Glutamatergic neuron (in vitro differentiated cells): ENCODE measurements around the gene PI4K2A. TPM values are rescaled to one million over a fixed set of nuclear protein-coding genes. Genes with fewer than 3 reads are reported as not detected.
"Not testable (repeated sequence)": the region's sequence is repeated elsewhere in the genome, so short reads cannot be mapped to it uniquely, and the experiment has no call there.

Source experiments
- DNase-seq: peaks from one replicate; pipeline ENCODE4 v3.0.0; 2022
- H3K27ac Mint-ChIP-seq: one replicate; pipeline ENCODE4 v1.8.0; 2020; ENCODE audit warnings: mild to moderate bottlenecking, mixed read lengths, inconsistent platforms; ENCODE audit not compliant: unreplicated experiment
- H3K27me3 Mint-ChIP-seq: one replicate; pipeline ENCODE4 v1.8.0; 2020; ENCODE audit warnings: mild to moderate bottlenecking, moderate library complexity, mixed read lengths, inconsistent platforms; ENCODE audit not compliant: unreplicated experiment
- H3K36me3 Mint-ChIP-seq: one replicate; pipeline ENCODE4 v1.8.0; 2020; ENCODE audit warnings: mild to moderate bottlenecking, mixed read lengths, inconsistent platforms; ENCODE audit not compliant: unreplicated experiment
- H3K4me1 Mint-ChIP-seq: one replicate; pipeline ENCODE4 v1.8.0; 2020; ENCODE audit warnings: mild to moderate bottlenecking, low read depth, mixed read lengths, inconsistent platforms; ENCODE audit not compliant: unreplicated experiment
- H3K4me3 Mint-ChIP-seq: one replicate; pipeline ENCODE4 v1.8.0; 2020; ENCODE audit warnings: mild to moderate bottlenecking, mixed read lengths, inconsistent platforms; ENCODE audit not compliant: unreplicated experiment
- H3K9me3 Mint-ChIP-seq: one replicate; pipeline ENCODE4 v1.8.0; 2020; ENCODE audit warnings: mild to moderate bottlenecking, moderate library complexity, mixed read lengths, inconsistent platforms; ENCODE audit not compliant: unreplicated experiment
- total RNA-seq: library from RNA; stranded (reverse); fragmentation: NEBNext Ultra II Directional; extraction: Animal tissue kit (Norgen Biotek cat#: 25700); gene quantifications from one replicate; pipeline ENCODE4 v1.2.1, GENCODE V29; 2021; ENCODE audit not compliant: unreplicated experiment
- TF ChIP-seq, protein P1 (sequence below): fragments of 200-600 bp; sonication (generic); IDR thresholded peaks from one replicate; pipeline ENCODE4 v1.5.0; 2021; ENCODE audit not compliant: partially characterized antibody, unreplicated experiment

Gene PI4K2A
- total RNA-seq, 1 donor from 2014 or later: 17.9 TPM

DNA sequence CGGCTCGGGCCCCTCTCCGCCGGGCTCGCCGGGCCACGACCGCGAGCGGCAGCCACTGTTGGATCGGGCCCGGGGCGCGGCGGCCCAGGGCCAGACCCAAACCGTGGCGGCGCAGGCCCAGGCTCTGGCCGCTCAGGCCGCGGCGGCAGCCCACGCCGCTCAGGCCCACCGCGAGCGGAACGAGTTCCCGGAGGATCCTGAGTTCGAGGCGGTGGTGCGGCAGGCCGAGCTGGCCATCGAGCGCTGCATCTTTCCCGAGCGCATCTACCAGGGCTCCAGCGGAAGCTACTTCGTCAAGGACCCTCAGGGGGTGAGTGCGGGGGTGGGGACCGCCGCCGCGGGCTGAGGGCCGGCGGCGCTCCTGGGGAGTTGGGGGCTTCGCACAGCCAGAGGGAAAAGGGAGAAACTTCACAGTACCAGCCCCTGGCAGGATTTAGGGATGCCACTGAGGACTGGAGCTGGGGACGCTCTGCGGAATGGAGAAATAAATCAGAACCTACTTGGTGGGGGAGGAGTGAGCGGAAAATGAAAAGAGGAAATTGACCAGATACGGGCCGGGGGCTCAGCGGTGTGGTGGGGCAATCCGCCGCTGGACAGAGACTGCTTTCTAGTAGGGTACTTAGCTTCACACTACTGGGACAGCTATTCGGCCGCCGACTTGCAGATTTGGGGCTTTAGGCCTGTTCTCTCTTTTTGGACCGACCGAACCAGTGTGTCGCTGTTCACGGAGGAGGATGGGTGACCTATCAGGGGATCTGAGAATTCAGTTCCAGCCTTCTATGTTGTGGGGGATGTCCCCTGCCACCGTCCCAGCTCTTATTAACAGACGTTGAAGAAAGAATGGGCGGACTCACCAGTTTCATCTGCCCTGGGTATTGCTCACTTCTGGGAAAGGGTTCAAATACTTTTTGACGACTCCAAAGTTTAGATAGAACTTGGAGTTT is 669 bp downstream of the PI4K2A start:
- DNase-seq: peak; percentile 48
- peak overlapping the region; percentile 99 for H3K4me3 Mint-ChIP-seq
- TF ChIP-seq, protein P1, sequence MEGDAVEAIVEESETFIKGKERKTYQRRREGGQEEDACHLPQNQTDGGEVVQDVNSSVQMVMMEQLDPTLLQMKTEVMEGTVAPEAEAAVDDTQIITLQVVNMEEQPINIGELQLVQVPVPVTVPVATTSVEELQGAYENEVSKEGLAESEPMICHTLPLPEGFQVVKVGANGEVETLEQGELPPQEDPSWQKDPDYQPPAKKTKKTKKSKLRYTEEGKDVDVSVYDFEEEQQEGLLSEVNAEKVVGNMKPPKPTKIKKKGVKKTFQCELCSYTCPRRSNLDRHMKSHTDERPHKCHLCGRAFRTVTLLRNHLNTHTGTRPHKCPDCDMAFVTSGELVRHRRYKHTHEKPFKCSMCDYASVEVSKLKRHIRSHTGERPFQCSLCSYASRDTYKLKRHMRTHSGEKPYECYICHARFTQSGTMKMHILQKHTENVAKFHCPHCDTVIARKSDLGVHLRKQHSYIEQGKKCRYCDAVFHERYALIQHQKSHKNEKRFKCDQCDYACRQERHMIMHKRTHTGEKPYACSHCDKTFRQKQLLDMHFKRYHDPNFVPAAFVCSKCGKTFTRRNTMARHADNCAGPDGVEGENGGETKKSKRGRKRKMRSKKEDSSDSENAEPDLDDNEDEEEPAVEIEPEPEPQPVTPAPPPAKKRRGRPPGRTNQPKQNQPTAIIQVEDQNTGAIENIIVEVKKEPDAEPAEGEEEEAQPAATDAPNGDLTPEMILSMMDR: no peak
- H3K9me3 Mint-ChIP-seq: peaks cover 2% of the 10 kb centered on the region
- peak overlapping the region; percentile 82 for H3K27ac Mint-ChIP-seq
- H3K27me3 Mint-ChIP-seq: peaks cover 8% of the 10 kb centered on the region
- H3K4me1 Mint-ChIP-seq: peaks cover 4% of the 10 kb centered on the region
- no peaks in the 10 kb centered on the region for H3K36me3 Mint-ChIP-seq

DNA sequence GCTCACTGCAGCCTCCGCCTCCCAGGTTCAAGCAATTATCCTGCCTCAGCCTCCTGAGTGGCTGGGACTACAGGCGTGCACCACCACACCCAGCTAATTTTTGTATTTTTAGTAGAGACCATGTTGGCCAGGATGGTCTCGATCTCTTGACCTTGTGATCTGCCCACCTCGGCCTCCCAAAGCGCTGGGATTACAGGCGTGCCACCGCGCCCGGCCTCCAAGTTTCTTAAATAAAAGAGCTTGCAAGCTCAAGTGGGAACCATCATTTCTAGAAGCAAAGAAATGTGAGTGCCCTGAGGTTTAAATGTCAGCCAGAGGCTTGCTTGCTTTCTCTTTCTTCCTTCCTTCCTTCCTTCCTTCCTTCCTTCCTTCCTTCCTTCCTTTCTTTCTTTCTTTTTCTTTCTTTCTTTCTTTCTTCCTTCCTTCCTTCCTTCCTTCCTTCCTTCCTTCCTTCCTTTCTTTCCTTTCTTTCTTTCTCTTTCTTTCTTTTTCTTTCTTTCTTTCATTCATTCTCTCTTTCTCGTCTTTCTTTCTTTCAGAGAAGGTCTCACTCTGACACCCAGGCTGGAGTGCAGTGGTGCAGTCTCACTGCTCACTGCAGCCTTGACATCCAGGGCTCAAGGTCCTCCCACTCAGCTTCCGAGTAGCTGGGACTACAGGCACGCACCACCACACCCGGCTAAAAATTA is 2.1 kb downstream of the PI4K2A start:
- H3K36me3 Mint-ChIP-seq, DNase-seq, H3K4me1 Mint-ChIP-seq, H3K27me3 Mint-ChIP-seq, H3K27ac Mint-ChIP-seq, H3K9me3 Mint-ChIP-seq: not testable (repeated sequence)
- H3K4me3 Mint-ChIP-seq: peak overlapping the region; percentile 68

DNA sequence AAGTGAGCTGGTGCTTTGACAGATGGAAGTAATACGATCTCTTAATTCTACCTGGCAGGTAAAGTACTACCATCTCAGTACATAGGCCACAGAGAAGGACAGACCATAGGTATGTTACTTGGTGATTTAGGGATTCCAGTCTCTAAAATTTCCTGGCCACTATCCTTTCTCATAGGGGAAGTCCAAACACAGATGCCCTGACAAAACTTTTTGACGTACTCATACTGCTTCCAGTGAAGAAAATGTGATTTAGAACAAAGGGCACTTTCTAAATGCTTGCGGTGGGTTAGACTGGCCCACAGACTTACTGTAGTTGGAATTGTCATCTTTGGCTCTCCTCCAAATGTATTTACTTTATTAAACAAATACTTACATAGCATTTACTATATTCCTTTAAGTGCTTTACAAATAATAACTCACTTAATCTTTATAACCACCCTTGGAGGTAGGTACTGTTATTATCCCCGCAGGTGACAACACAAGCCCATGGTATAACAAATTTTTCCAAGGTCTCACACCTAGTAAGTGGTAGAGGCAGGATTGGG is 3.0 kb downstream of the PI4K2A start:
- Mint-ChIP-seq H3K4me3 (no peak overlapping the region), H3K36me3 (no peaks in the 10 kb centered on the region), H3K4me1 (peaks cover 5% of the 10 kb centered on the region), H3K9me3 (peaks cover 2% of the 10 kb centered on the region), H3K27ac (no peak overlapping the region), H3K27me3 (peaks cover 8% of the 10 kb centered on the region)
- DNase-seq: no peak
- TF ChIP-seq, protein P1: no peak

DNA sequence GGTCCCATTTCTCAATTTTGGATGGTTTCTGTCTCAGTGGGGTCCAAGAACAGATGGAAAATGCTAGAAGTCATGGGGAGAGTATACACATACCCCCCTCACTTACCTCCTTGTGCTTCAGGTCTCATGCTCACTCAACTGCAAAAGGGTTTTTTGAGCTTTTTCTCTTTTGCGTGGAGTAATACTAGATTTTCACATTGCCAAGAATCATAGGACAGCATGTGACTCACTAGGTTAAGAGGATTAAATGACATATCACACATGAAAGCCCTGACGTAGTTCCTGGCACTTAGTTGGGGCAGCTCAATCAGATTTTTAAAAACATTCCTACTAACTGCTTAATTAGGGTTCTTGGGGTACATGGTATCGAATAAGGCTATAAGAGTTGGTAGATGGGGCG is 4.5 kb downstream of the PI4K2A start:
- Mint-ChIP-seq H3K4me3 (no peak overlapping the region), H3K9me3 (peaks cover 2% of the 10 kb centered on the region), H3K4me1 (peaks cover 10% of the 10 kb centered on the region), H3K36me3 (no peaks in the 10 kb centered on the region), H3K27ac (no peak overlapping the region), H3K27me3 (peaks cover 8% of the 10 kb centered on the region)
- no peak for DNase-seq
- TF ChIP-seq, protein P1: no peak

DNA sequence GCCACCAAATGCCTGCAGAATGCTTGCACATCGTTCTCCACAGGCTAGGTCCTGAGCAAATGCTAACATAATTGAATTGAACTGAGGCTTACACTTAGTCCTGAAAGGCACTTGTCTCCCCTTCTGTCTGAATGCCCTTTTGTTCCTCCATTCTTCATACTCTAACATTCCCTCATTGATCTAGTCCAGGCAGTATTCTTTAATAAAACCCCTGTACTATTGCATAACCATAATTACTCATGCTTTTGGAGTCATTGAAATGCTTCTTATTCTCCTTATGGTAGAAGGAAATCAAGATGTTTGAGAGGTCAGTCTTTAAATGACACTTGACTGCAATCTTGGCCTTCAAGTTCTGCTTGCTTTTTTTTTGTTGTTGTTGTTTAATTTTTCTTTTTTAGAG is 7.1 kb downstream of the PI4K2A start:
- H3K36me3 Mint-ChIP-seq: no peaks in the 10 kb centered on the region

More for the DNA sequence above, 7.1 kb downstream of the PI4K2A start:
- TF ChIP-seq, protein P1: no peak
- Mint-ChIP-seq H3K9me3 (peaks cover 2% of the 10 kb centered on the region), H3K27me3 (no peaks in the 10 kb centered on the region), H3K4me3 (no peak overlapping the region), H3K4me1 (peaks cover 6% of the 10 kb centered on the region), H3K27ac (no peak overlapping the region)
- no peak for DNase-seq
